Left lobe of liver (tissue), 2 donors: ENCODE results near the gene PRKAR1B. TPM values are rescaled to one million over a fixed set of nuclear protein-coding genes. Genes with fewer than 3 reads are reported as not detected.
A peak's percentile ranks its signal among the peaks of the same experiment; 100 is the strongest.

Experiments used
- ATAC-seq: fragments of 200-7000 bp; cut with Tn5 transposase; one replicate; pipeline ENCODE4 v1.9.1; 2020; ENCODE audit warnings: mild to moderate bottlenecking, moderate library complexity
- DNase-seq: peaks from one replicate; pipeline ENCODE4 v3.0.0-alpha.2; 2020; ENCODE audit warnings: low spot score
- total RNA-seq: library from RNA; stranded (reverse); gene quantifications from one replicate; pipeline ENCODE4 v1.2.1, GENCODE V29; 2021
- donor health status: DM: no; HTN: no; CAD: no; lungs with moderate emphysema.
- donor health status: DM: no; HTN: yes; CAD: no.

PRKAR1B gene
- total RNA-seq, 1 donor from 2014 or later: 7.0 TPM

- no peak for ATAC-seq
- DNase-seq: no peak
Measured at GRCh38 chr7:514651-515598, 212.2 kb downstream of the PRKAR1B start.

- DNase-seq: no peak
- no peak for ATAC-seq
Measured at GRCh38 chr7:514242-514641, 212.8 kb downstream of the PRKAR1B start.

GRCh38 chr7:513521-514166, 213.4 kb downstream of the PRKAR1B start:
- no peak for DNase-seq
- no peak for ATAC-seq

GRCh38 chr7:512541-513311, 214.4 kb downstream of the PRKAR1B start:
- no peak for ATAC-seq
- no peak for DNase-seq

- no peak for ATAC-seq
- no peak for DNase-seq
Measured at GRCh38 chr7:512146-512510, 215.0 kb downstream of the PRKAR1B start.

GRCh38 chr7:511476-512145, 215.5 kb downstream of the PRKAR1B start:
- DNase-seq: no peak
- ATAC-seq: no peak

- DNase-seq: no peak
- no peak for ATAC-seq
Measured at GRCh38 chr7:510782-511281, 216.2 kb downstream of the PRKAR1B start.

- ATAC-seq (no peak), DNase-seq (no peak)
Measured at GRCh38 chr7:510131-510481, 217.0 kb downstream of the PRKAR1B start.

GRCh38 chr7:509426-510130, 217.5 kb downstream of the PRKAR1B start:
- ATAC-seq (no peak), DNase-seq (no peak)

GRCh38 chr7:508461-509170, 218.5 kb downstream of the PRKAR1B start:
- ATAC-seq (no peak), DNase-seq (no peak)

- ATAC-seq (no peak), DNase-seq (no peak)
Measured at GRCh38 chr7:507623-508300, 219.3 kb downstream of the PRKAR1B start.

GRCh38 chr7:506921-507622, 220.0 kb downstream of the PRKAR1B start:
- ATAC-seq (no peak), DNase-seq (no peak)

- DNase-seq (no peak), ATAC-seq (no peak)
Measured at GRCh38 chr7:506391-506831, 220.7 kb downstream of the PRKAR1B start.

- DNase-seq: no peak
Measured at GRCh38 chr7:505171-505570, 221.9 kb downstream of the PRKAR1B start.

GRCh38 chr7:504221-505111, 222.6 kb downstream of the PRKAR1B start:
- peak; percentile 55 for ATAC-seq
- no peak for DNase-seq

More at GRCh38 chr7:505171-505570, 221.9 kb downstream of the PRKAR1B start:
- ATAC-seq: no peak

- DNase-seq (peak; percentile 96), ATAC-seq (peak; percentile 90)
Measured at GRCh38 chr7:503575-504111, 223.4 kb downstream of the PRKAR1B start.

- no peak for DNase-seq
- no peak for ATAC-seq
Measured at GRCh38 chr7:502296-502695, 224.8 kb downstream of the PRKAR1B start.
